H1 (cell line): ENCODE results near the gene C6orf136. TPM values are rescaled to one million over a fixed set of nuclear protein-coding genes. Genes with fewer than 3 reads are reported as not detected.
A peak's percentile ranks its signal among the peaks of the same experiment; 100 is the strongest.

ENCODE experiments used
- TAF7 ChIP-seq: optimal IDR thresholded peaks from 2 replicates; pipeline ENCODE3; 2011; ENCODE audit warnings: low read depth, mild to moderate bottlenecking, inconsistent platforms, low read length, moderate library complexity, borderline replicate concordance
- polyA plus RNA-seq, 7 experiments: library from polyadenylated mRNA; depleted of rRNA in 3 of 7; stranded (reverse) in 5 of 7; unstranded in 2 of 7; fragments of >200 nt in 5 of 7; fragments of 200-250 nt in 2 of 7; gene quantifications; 1 replicate in 5 of 7; 2 replicates in 1 of 7; 4 replicates in 1 of 7; pipeline versions ENCODE4 v1.2.1 to v1.2.3, GENCODE V29; 2011 to 2013; ENCODE audit warnings: missing spikeins in 2 of 7, mixed read lengths in 2 of 7
- total RNA-seq: library from RNA; stranded (reverse); fragmentation: NEBNext Ultra II Directional; extraction: Animal tissue kit (Norgen Biotek cat#: 25700); gene quantifications from 2 replicates; pipeline ENCODE4 v1.2.1, GENCODE V29; 2021

Gene C6orf136
- total and polyA plus RNA-seq, 2 of the 8 experiments (the other 6 are each of a cell fraction or from before 2014, with no cell fraction given): 20.8 to 23.1 TPM

DNA sequence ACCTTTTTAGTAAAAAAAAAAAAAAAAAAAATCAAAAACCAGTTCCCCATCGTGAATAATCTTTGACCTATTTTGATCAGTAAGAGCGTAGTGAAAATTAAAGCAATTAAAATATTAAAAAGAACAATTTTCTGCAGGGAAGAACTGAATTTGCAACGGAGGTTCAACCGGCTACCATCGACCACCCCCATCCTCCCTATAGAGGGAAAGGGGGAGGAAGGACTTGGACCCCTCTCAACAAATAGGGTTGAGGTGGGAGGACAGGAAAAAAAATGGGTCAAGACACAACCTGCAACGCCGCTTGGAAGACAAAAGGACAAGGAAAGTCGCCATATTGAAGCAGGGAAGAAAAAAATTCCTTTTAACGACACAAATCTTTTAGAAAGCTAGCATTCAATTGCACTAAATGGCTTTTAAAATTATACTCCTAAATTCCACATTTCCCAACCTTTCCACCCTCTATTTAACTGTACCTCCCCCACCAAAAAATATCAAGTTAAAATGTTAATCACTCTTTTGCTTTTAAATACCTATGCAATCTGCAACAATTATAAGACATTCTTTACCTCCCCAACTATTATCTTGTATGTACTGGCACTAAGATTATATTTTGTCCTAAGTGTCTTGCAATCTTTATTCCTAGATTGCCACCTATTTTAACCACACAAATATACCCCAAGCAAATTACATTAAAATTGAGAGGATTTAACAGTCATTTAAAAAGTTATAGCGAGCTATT is 31.5 kb upstream of the C6orf136 start (continued):
- peak; percentile 79 for TF ChIP-seq TAF7
